Left ventricle myocardium inferior (tissue), 1 donor: ENCODE measurements around the gene LILRA6. TPM values are rescaled to one million over a fixed set of nuclear protein-coding genes. Genes with fewer than 3 reads are reported as not detected.
A peak's percentile ranks its signal among the peaks of the same experiment; 100 is the strongest.

Experiments
- DNase-seq: peaks from one replicate; pipeline ENCODE4 v3.0.0-alpha.2; 2020
- H3K27ac ChIP-seq: fragments of 200-600 bp; replicated peaks from 2 replicates; pipeline ENCODE4 v1.8.0; 2021
- H3K27me3 ChIP-seq: fragments of 200-600 bp; 2 replicates; pipeline ENCODE4 v1.8.0; 2021; ENCODE audit warnings: low read depth
- H3K36me3 ChIP-seq: fragments of 200-600 bp; 2 replicates; pipeline ENCODE4 v1.8.0; 2021
- H3K4me1 ChIP-seq: fragments of 200-600 bp; 2 replicates; pipeline ENCODE4 v1.8.0; 2021
- H3K4me3 ChIP-seq: fragments of 200-600 bp; 2 replicates; pipeline ENCODE4 v1.8.0; 2021; ENCODE audit warnings: mild to moderate bottlenecking, moderate library complexity
- H3K9me3 ChIP-seq: fragments of 200-600 bp; replicated peaks from 2 replicates; pipeline ENCODE4 v1.8.0; 2021
- intact Hi-C: fragments of 100-400 bp; cut with micrococcal nuclease; formaldehyde crosslinking; loops from one replicate; pipeline ENCODE4 v1.11.0; 2022
- total RNA-seq: library from RNA; stranded (reverse); fragmentation: NEBNext Ultra II Directional; extraction: Animal tissue kit (Norgen Biotek cat#: 25700); gene quantifications from one replicate; pipeline ENCODE4 v1.2.1, GENCODE V29; 2021
- TF ChIP-seq, protein P1 (sequence below): fragments of 200-600 bp; IDR thresholded peaks from 2 replicates; pipeline ENCODE4 v1.8.0; 2021; ENCODE audit warnings: antibody characterized with exemption, mild to moderate bottlenecking, borderline replicate concordance
- donor health status: DM: no; HTN: yes; CAD: no; lungs with severe emphysema.

The LILRA6 gene
- total RNA-seq, 1 donor from 2014 or later, result 1.2 TPM

DNA sequence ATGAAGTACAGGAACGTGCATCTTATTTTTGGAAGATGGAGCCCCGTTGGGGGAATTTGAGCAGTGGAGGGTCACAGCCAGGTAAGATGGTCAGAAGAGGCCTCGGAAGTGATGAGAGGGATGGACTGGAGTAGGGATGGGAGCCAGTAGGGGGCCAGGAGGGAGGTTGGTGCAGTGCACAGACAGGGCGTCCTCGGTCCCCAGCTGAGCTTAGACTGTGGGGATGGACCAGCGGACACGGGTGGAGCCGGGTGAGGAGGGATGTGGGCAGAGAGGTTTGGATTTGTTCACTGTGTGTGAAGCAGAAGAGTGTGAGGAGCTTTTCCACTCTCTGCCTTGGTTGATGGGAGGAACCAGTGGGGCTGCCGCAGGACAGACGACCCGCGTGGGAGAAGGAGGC is 31.4 kb downstream of the LILRA6 start:
- no peak for DNase-seq
- intact Hi-C loops, result no loop called here
- H3K36me3 ChIP-seq, result peaks cover 22% of the 10 kb centered on the region
- no peaks in the 10 kb centered on the region for H3K27me3 ChIP-seq
- H3K27ac ChIP-seq, result no peak overlapping the region
- no peaks in the 10 kb centered on the region for H3K9me3 ChIP-seq
- no peak overlapping the region for H3K4me3 ChIP-seq
- TF ChIP-seq, protein P1, sequence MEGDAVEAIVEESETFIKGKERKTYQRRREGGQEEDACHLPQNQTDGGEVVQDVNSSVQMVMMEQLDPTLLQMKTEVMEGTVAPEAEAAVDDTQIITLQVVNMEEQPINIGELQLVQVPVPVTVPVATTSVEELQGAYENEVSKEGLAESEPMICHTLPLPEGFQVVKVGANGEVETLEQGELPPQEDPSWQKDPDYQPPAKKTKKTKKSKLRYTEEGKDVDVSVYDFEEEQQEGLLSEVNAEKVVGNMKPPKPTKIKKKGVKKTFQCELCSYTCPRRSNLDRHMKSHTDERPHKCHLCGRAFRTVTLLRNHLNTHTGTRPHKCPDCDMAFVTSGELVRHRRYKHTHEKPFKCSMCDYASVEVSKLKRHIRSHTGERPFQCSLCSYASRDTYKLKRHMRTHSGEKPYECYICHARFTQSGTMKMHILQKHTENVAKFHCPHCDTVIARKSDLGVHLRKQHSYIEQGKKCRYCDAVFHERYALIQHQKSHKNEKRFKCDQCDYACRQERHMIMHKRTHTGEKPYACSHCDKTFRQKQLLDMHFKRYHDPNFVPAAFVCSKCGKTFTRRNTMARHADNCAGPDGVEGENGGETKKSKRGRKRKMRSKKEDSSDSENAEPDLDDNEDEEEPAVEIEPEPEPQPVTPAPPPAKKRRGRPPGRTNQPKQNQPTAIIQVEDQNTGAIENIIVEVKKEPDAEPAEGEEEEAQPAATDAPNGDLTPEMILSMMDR, result no peak
- H3K4me1 ChIP-seq, result peaks cover 52% of the 10 kb centered on the region

DNA sequence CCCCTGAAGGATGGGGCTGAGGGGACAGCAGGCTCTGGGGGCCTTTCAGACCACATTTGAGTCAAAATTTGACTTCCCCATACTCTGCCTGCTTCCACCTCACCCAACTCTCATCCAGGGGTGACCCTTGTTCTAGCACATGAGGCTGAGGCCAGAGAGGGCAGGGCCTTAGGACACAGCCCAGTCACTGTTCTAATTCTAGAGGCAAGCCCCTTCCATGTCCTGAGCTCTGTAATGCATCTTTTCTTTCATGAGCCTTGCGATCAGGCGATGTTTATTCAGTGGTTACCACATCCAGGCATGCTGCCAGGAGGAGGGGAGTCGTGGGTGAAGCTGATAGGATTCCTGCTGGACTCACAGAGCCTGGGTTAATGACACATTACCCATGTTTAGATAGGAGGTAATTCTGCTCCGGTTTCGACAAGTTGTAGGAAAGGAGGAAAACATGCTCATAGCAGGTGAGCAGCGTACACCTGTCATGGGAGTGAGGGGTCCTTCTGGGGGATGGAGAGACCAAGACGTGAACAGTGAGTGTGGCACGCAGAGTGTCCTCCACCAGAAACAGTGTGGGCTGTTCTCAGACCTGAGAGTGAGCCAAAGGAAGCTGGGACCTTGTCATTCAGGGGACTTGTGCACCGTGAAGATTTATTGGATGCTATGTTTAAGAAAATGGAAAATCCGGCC is 32.6 kb downstream of the LILRA6 start:
- peak overlapping the region; percentile 79 for H3K27ac ChIP-seq
- no peak overlapping the region for H3K4me3 ChIP-seq
- H3K9me3 ChIP-seq, result no peaks in the 10 kb centered on the region
- no peaks in the 10 kb centered on the region for H3K27me3 ChIP-seq
- intact Hi-C loops, result no loop called here
- H3K36me3 ChIP-seq, result peaks cover 35% of the 10 kb centered on the region
- TF ChIP-seq, protein P1, result no peak
- H3K4me1 ChIP-seq, result peaks cover 64% of the 10 kb centered on the region
- DNase-seq, result peak; percentile 80

DNA sequence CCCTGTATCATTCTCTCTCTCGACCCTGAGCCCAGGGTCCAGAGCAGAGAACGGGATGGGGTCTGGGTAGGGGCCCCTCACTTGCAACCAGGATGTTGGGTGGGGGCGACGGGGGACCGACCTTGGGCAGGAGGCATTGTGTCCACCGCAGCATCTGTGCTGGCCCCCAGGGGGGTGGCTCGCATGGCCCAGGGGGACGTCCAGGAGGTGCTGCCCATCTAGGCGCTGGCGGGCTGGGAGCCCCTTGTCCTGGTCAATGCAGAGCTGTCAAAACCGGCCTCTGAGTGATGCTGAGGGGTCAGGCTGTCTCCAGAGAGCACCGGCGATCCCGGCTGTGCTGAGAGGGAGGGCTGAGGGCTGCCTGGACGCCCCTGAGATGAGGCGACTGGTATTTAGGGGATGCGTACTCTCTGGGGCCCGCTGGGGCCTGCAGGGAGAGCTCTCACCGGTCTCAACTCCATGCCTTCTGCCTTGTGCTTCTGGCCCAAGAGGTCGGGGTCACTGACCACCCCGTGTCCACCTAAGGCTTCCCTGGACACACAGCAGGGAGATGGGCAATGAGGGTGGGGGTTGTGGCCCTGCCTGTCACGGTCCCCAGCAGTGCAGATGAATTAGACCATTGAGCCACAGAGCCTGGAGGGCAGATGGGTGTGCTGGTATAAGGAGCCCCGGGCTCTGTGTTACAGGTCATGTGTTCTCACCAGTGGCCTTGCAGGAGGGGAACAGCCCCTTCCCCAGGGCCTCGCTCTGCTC is 33.4 kb downstream of the LILRA6 start:
- no peak for DNase-seq
- Histone ChIP-seq H3K27me3 (no peaks in the 10 kb centered on the region), H3K27ac (peak overlapping the region; percentile 79), H3K4me3 (no peak overlapping the region), H3K4me1 (peaks cover 72% of the 10 kb centered on the region), H3K9me3 (no peaks in the 10 kb centered on the region), H3K36me3 (peaks cover 42% of the 10 kb centered on the region)
- intact Hi-C loops, result no loop called here
- TF ChIP-seq, protein P1, result no peak

DNA sequence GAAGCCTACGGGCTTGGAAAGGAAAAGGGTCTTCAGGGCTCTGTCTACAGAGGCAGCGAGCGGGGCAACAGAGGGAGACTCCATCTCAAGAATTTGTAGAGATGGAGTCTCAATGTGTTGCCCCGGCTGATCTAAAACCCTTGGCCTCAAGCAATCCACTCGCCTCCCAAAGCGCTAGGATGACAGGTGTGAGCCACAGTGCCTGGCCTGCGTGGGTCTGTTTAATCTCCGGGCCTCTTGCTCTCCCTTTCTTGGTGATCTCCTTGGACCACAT is 33.9 kb downstream of the LILRA6 start:
- H3K4me3 ChIP-seq, result no peak overlapping the region
- DNase-seq, result no peak
- H3K4me1 ChIP-seq, result peaks cover 77% of the 10 kb centered on the region
- TF ChIP-seq, protein P1, result no peak
- no peaks in the 10 kb centered on the region for H3K9me3 ChIP-seq
- peak overlapping the region; percentile 79 for H3K27ac ChIP-seq
- H3K36me3 ChIP-seq, result peaks cover 47% of the 10 kb centered on the region
- intact Hi-C loops, result no loop called here
- no peaks in the 10 kb centered on the region for H3K27me3 ChIP-seq

DNA sequence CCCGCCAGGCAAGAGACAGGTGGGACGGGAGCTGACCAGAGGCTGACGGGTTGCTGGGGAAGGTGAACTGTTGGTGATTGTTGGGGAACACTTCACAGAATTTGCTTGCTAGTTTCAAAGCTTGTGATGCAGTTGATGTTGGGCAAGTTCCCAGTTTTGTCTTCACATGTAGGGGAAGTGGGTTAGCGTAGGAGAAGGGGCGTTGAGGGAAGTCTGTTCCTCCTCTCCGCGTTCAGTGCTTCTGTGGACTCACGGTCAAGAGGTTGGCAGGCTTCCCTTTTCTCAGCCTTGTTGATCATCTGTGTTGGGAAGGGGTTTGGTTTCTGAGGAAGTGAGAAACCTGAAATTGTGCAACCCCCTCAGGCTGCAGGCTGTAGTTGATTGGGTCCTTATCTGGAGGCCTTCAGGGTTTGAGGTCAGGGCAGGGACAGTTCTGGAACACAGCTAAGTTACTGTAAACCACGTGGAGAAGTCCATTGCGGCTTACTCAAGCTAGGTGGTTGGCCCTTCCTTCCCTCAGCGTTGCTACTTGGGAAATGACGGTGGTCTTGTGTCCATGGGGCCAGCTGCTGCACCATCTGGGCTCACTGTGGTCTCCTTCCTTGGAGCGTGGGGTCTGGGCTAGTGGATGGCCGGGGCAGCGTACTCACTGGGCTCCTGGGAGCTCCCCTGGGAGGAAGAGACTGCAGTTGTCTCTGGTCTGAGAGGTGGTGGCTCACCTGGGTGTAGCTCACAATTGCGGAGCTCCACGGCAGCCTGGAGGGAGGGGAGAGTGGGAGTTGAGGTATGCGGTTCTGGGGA is 34.4 kb downstream of the LILRA6 start:
- Histone ChIP-seq H3K27ac (peak overlapping the region; percentile 79), H3K4me3 (no peak overlapping the region), H3K4me1 (peaks cover 82% of the 10 kb centered on the region), H3K36me3 (peaks cover 52% of the 10 kb centered on the region), H3K9me3 (no peaks in the 10 kb centered on the region), H3K27me3 (no peaks in the 10 kb centered on the region)
- TF ChIP-seq, protein P1, result no peak
- intact Hi-C loops, result no loop called here
- DNase-seq, result peak; percentile 52
